HG03432 (cell line): ENCODE results near the gene NDUFS3.
A peak's percentile ranks its signal among the peaks of the same experiment; 100 is the strongest.
"Not testable (repeated sequence)": the region's sequence is repeated elsewhere in the genome, so short reads cannot be mapped to it uniquely, and the experiment has no call there.

Source experiments
- ATAC-seq: cut with Tn5 transposase; IDR thresholded peaks from one replicate; pipeline ENCODE4 v1.9.1; 2021; ENCODE audit warnings: mild to moderate bottlenecking, moderate library complexity; ENCODE audit not compliant: unreplicated experiment

Gene NDUFS3

DNA sequence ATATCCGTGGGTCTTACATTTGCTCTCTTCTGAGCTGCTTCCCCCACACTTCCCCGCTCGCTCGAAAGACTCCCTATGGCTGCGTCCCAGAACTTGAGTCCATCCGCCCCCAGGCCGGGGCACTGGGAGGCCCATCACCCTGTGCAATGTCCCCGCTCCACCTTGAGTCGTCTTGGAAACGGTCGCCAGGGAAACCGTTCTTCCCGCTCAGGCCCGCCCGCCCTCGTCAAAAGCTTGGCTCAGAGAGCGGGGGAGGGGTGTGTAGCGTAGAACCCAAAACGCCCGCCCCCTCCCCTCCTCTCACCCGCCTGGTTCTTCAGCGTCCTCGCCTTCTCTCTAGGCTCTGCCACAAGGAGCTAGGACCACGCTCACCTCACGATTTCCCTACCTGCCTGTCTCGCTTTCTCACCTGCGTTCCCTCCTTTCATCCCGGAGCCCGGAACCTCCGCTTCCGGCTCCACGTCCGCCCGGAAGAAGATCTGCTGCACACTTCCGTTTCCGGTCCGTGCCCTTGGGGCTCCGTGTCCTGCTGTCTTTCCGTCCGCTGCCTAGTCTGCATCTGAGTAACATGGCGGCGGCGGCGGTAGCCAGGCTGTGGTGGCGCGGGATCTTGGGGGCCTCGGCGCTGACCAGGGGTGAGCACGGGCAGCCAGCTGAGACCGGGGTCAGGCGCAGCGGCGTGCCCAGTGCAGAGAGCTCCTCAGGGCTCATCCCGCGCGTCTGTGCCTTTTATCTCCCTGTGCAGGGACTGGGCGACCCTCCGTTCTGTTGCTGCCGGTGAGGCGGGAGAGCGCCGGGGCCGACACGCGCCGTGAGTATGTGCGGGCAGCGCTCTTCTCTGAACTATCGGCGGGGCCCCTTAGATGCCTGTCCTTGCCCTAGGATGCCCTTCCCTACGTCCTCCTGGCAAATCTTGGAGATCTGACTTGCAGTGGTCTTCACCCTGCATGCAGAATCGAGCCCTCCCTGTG, at the start of gene NDUFS3, which contains the start of gene KBTBD4:
NDUFS3 (plus strand) TSS at position 551 of the 971 bp plus-strand sequence; CDS start at position 569, 18 bp downstream.
KBTBD4 (minus strand) TSS at position 447 of the 971 bp plus-strand sequence; CDS start at position 428, 19 bp downstream.
- peak; percentile 95 for ATAC-seq

DNA sequence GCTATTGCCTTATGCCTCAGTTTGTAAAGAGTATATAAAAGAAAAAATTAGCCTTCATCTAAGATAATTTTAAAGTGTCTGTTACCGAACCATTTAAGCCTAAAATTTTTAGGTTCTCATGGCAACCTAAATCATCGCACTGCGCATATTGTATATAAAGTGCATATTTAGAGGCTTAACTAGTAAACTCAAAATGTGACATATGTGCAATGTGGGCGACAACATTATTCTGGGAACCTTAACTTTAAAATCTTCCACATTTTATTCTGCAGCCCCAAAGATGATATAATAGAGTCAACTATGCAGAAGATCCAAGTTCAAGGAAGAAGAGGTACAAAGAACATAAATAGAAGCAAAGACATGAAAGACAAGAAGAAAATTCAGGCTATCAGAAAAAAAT, 48.9 kb upstream of the NDUFS3 start:
- ATAC-seq = no peak

DNA sequence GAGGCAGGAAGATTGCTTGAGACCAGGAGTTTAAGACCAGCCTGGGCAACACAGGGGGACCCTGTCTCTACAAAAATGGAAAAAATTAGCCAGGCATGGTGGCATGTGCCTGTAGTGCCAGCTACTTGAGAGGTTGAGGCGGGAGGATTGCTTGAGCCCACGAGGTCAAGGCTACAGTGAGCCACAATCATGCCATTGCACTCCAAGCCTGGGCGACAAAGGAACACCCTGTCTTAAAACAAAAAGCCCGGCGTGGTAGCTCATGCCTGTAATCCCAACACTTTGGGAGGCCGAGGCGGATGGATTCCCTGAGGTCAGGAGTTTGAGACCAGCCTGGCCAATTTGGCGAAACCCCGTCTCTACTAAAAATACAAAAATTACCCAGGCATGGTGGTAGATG, 48.2 kb upstream of the NDUFS3 start:
- not testable (repeated sequence) for ATAC-seq

DNA sequence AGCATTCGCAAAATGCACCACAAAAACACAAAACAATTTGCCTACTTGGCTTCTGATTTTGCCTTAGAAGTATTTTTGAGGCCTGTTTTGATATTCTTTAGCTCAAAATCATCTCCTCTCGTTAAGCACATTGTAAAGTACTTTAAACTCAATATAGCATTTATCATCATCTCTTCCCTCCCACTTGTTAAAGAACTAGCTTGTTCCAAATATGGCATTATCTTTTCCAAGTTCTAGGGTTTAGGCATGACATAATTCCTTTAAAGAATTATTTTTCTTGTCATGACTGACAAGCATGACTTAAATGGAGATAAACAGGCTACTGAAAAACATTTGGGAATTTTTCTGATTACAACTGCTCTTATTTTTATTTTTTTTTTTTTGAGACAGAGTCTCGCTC, 47.2 kb upstream of the NDUFS3 start:
- no peak for ATAC-seq

DNA sequence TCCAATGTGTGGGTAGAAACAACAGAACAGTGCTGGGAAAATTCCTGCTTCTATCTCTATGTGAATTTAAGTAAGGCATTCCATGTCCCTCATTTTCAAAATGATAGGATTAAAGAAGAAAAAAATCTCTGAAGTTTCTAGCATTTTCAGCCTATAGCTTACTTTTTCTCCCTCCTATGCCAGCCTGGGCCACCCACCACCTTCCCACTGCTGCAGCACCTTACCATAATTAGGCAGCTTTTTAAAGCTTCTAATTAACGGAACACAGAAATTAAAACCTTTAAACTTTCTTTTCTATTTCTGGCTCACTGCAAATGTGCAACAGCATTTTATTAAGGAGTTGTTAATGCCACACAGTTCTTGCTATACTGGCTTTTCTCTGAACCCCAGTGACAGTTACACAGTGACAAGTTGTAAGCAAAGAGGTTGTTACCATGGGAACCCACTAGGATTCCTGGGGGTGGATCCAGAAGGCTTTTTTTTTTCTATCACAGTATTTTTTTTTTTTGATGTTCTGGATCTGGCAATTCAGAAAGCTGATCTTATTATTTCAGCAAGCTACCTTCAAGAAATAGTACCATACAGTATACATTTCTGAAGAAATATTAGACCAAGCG, 46.2 kb upstream of the NDUFS3 start:
- no peak for ATAC-seq

DNA sequence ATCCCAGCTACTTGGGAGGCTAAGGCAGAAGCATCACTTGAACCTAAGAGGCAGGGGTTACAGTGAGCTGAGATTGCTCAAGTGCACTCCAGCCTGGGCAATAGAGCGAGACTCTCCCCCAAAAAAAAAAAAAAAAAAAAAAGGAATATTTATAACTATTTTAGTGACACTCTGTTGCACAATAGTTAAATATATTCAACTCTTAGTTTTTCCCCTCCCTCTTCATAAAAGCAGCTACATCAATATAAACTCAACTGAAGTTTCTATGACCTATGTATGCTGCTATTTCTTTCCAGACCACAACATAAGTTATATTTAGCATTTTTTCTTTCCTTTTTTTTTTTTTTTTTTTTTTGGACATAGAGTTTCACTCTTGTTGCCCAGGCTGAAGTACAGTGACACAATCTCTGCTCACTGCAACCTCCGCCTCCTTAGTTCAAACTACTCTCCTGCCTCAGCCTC, 45.2 kb upstream of the NDUFS3 start:
- no peak for ATAC-seq

DNA sequence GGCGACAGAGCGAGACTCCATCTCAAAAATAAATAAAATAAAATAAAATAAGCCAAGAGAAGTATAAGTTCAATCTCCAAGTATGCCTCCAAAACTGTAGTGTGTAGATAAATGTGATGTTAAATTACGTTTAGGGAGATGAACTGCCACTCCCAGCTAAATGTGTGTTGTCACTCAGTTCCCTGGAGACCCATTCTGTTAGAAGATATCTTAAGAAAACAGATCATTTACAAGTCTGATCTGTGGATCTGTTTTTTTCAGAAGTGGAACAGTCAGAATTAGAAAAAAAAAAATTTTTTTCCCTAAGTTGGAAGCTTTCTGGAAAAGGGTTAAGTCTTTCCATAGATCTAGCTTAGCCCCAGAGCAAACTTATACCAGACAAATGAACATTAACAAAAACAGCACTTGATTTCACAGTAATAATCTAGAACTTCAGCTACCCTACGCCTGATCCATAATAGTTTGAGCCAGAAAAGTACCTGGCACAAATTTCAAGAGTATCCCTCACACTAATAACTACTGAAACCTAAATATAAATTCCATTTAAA, 44.1 kb upstream of the NDUFS3 start:
- ATAC-seq = no peak

DNA sequence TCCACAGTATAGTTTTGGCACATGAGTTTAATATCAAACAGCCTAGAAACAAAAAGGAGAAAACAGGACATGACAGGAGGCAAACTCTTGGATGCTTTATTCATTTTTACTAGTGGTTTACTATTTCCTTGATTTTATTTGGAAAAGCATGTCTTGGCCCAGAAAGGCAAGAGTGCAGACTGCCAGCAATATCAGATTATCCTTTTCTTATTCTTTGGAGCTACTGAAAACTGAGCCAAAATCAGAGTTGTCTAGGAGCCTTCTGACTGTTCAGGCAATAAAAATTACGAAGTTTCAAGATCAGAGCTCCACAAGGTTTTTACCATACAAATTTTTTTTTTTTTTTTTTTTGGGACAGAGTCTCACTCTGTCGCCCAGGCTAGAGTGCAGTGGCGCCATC, 42.0 kb upstream of the NDUFS3 start:
- ATAC-seq = no peak

DNA sequence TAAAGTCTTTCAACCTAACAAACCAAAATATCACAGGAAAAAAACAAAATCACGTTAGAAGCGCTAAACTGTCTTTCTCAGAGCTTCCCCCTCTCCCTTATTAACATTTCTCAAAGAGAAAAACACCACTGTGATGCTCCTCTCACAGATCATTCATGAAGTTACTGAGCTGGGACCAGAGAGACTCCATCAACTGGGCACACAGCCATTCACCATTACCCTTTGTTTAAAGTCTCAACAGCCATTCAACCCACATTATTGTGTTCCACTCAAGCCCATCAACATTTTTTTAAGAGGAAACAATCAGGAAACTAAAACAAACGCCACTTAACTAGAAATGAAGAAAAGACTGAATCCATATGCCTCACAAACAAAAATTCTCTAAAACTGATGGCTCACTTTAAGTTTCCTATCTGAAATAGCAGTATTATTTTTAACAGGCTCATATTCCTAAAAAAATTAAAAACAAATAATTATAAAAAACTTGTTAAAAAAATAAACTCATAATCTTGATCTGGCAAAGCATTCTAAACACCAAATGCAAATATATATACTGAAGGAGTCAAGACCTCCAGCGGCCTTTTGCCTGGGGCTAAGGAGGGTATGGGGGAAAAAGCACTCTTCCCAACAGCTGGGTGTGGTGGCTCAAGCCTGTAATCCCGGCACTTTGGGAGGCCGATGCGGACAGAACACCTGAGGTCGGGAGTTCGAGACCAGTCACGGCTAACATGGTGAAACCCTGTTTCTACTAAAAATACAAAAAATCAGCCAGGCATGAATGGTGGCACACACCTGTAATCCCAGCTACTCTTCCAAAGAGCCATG, 39.9 kb upstream of the NDUFS3 start:
- ATAC-seq = no peak

DNA sequence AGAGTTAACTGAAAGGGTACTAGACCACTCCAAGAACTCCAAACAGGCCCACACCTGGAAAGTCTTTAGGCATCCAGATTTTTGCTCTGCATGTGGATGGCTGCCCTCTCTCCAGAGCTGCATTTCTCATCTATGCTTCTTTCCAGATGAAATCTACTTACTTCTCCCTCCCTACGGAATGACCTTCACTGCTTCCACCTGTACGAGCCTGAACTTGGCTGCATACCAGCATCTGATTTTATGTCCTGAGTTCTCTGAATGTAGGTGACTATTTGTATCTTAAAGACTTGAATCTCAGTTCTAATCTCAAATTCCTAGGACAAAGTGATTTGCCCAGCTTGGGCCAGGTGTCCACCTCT, 39.2 kb upstream of the NDUFS3 start:
- ATAC-seq = no peak

DNA sequence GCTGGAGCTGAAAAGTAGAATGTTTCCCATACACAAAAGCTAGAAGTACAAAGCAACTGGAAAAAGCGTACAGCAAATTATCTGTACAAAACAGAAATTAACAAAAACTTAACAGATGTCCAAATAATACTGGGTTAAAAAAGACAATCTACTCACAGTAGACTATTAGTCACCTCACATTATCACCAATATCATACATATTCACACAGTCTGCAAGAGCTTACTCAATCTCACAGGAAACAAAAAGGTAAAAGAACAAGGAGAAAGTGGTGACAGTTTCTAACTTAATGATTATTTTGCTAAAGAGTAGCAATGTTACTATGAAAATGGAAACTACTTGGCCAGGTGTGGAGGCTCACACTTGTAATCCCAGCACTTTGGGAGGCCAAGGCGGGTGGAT, 37.8 kb upstream of the NDUFS3 start:
- no peak for ATAC-seq

DNA sequence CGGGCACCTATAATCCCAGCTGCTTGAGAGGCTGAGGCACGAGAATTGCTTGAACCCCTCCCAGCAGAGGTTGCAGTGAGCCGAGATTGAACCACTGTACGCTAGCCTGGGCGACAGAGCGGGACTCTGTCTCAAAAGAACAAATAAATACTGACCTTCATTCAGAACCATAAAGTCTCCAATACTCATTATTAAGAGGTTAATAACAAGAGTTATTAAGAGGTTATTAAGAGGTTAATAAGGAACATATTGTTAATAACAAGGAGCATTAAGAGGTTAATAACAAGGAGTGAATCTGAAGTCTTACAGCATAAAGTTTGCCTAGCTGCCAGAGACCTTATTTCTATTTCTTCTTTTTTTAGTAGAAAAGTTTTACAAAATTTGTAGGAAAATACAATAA, 33.6 kb upstream of the NDUFS3 start:
- ATAC-seq = no peak

DNA sequence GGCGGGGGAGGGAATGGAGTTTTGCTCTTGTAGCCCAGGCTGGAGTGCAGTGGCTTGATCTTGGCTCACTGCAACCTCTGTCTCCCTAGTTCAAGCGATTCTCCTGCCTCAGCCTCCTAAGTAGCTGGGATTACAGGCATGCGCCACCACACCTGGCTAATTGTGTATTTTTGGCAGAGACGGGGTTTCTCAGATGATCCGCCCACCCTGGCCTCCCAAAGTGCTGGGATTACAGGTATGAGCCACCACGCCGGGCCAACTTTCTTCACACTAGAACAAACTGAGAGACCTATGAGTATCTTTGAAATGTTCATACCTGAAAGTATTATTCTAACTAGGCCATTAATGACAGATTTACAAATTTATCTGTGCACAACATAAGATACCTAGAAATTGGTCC, 32.6 kb upstream of the NDUFS3 start:
- ATAC-seq = not testable (repeated sequence)

DNA sequence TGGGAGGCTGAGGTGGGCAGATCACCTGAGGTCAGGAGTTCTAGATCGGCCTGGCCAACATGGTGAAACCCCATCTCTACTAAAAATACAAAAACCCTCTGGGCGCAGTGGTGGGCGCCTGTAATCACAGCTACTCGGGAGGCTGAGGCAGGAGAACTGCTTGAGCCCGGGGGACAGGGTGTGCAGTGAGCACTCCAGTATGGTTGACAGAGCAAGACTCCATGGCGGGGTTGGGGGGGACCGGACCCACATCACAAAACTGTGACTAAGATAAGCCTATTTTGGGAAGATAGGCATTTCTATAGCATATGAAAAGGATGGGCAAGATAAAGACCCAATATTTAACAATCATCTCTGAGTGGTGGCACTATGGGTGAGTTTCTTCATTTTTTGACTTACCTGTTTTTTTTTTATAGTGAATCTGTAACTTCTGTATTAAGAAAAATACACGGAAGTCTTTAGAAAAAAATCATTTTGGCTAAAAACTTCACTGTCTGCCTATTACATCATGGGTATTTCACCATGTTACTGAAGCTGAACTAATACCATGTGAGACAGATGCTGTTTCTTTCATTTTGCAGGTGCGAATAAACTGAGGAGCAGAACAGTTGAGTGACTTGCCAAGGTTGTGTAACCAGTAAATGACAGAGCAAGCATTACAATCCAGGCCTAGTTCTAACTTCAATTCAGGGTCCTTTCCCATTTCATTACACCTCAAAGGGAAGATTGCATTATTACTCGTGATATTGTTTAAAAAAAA, 28.4 kb upstream of the NDUFS3 start:
- no peak for ATAC-seq

DNA sequence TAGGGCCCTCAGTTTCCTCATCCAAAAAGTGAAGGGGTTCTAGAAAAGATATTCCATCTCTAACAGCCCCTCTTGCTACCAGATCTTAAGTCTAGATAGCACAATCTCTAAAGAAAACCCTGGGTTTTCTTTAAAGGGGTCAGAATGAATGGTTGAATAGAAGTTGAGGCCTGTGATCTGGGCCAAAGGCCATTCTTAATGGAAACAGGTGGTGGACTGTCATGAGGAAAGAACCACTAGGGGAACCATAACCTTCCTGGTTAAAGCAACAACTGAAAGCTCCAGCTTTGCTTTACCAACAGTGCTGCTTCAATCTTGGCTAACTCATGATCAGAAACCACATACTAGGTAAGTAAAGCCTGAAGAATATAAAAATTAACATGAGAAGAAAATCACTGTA, 27.8 kb upstream of the NDUFS3 start:
- ATAC-seq = no peak

DNA sequence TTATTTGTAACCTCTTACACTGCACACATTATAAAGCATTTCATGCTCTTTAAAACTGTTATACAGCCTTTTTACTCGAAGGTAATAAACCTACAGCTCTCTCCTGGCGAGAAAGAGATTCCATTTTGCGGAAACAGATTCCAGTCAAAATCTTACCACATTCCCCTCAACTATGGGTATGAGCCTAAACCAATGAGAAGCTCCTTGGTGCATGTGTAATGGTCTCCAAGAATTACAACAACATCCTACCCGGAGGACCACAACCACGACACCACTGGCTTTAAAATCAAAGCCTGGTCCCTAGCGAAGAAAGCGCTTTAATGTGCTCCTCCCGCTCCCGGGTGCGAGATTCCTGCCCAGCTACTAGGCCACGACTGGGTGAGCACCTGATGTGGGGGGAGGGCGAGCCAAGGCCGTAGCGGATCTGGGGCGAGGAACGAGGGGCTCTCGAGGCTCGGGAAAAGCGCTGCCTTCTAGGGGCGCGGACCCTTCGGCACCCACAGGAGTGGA, 26.8 kb upstream of the NDUFS3 start:
- ATAC-seq = peak; percentile 7

DNA sequence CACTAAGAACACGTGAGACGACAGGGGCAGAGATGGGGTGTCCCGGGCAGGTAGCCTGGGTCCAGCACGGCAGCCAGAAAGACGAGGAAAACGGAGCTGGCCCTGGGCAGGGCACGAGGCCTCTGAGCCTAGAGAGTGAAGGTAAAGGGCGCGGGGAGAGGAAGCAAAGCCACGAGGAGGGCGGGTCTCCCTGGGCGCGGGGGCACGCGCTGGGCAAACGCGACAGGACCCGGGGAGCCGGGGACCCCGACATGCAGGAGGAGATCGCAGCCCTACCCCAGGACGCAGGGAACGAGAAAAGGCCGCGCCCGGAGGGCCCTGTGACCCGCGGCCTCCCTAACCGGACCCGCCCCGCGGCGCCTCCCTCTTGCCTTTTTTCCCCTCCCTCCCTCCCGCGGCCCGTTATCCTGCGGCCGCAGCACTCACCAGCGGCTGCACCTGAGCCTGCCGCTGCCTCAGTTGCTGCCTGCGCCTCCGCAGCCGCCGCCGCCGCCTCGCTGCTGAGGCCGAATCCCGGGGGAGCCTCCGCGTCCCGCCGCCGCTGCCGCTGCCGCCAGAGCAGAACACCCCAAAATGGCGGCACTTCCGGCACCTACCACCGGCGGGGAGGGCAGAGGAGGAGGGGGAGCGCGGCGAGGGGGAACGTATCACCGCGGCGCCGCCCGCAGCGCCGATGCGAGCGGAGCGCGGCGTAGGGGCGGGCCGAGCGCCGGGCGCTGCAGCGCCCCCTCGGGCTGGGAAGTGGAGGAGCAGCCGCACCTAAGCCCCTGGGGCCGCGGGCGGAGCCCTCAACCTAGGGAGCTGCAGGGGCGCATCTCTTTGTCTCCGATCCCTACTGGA, 26.1 kb upstream of the NDUFS3 start, which contains the start of gene CELF1:
CELF1 (minus strand) TSS at position 567 of the 840 bp plus-strand sequence. CDS start 53,609 bp downstream, outside the sequence.
- ATAC-seq = peak; percentile 94

DNA sequence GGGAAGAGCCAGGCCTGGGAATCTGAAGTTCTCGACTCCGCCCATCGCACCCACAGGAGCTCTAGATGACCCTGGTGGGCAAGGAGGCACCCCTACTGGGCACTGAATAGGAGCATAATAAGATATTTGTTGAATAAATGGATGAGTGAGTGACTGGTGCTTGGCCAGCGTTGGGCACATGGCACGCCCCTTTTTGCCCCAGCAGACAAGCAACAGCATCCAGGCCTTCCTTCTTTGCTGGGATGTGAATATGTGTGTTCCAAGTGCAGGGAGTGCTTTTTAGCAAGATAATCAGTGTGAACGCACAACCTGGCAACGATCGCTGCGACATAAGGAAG, 25.5 kb upstream of the NDUFS3 start:
- peak; percentile 22 for ATAC-seq

DNA sequence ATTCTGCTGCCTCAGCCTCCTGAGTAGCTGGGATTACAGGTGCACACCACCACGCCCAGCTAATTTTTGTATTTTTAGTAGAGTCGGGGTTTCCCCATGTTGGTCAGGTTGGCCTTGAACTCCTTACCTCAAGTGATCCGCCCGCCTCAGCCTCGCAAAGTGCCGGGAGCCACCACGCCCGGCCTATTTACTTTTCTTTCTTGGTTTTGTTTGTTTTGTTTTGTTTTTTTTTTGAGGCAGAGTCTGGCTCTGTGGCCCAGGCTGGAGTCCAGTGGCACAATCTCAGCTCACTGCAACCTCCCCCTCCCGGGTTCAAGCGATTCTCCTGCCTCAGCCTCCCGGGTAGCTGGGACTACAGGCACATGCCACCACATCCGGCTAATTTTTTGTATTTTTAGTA, 21.9 kb upstream of the NDUFS3 start:
- not testable (repeated sequence) for ATAC-seq
